ENCODE measurements around the gene OSBPL8.
A peak's percentile ranks its signal among the peaks of the same experiment; 100 is the strongest.

The OSBPL8 gene, protein sequence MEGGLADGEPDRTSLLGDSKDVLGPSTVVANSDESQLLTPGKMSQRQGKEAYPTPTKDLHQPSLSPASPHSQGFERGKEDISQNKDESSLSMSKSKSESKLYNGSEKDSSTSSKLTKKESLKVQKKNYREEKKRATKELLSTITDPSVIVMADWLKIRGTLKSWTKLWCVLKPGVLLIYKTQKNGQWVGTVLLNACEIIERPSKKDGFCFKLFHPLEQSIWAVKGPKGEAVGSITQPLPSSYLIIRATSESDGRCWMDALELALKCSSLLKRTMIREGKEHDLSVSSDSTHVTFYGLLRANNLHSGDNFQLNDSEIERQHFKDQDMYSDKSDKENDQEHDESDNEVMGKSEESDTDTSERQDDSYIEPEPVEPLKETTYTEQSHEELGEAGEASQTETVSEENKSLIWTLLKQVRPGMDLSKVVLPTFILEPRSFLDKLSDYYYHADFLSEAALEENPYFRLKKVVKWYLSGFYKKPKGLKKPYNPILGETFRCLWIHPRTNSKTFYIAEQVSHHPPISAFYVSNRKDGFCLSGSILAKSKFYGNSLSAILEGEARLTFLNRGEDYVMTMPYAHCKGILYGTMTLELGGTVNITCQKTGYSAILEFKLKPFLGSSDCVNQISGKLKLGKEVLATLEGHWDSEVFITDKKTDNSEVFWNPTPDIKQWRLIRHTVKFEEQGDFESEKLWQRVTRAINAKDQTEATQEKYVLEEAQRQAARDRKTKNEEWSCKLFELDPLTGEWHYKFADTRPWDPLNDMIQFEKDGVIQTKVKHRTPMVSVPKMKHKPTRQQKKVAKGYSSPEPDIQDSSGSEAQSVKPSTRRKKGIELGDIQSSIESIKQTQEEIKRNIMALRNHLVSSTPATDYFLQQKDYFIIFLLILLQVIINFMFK
- 308 reads per million, percentile 96 among the genes with 10 or more reads in this experiment for total RNA-seq

- DNase-seq: peak; percentile 93
Measured at GRCh38 chr12:76559400-76560085, at the start of gene OSBPL8. OSBPL8 (minus strand) TSS chr12:76559771; CDS start chr12:76487551, 72,220 bp downstream.

GRCh38 chr12:76608070-76608469 lies 48.5 kb upstream of the OSBPL8 start:
- DNase-seq: no peak

- DNase-seq: no peak
Measured at GRCh38 chr12:76595056-76595455, 35.5 kb upstream of the OSBPL8 start.

GRCh38 chr12:76591476-76591875 lies 31.9 kb upstream of the OSBPL8 start:
- no peak for DNase-seq

DNA sequence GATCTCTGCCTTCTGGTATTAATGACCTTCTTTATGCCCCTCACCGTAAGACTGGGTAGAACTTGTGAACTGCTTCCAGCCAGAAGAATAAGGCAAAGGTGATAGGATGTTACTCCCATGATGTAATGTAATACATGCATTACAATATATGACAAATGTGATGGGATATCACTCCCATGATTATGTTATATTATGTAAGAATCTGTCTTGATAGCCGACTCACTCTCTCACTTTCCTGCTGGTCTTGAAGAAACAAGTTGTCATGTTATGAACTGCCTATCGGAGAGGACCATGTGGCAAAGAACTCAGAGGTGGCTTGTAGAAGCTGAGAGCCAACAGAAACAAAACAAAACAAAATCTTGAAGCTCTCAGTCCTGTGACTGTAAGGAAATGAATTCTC lies 30.6 kb upstream of the OSBPL8 start:
- DNase-seq: no peak

- no peak for DNase-seq
Measured at GRCh38 chr12:76588881-76589565, 29.5 kb upstream of the OSBPL8 start.

- no peak for DNase-seq
Measured at GRCh38 chr12:76587428-76588178, 28.0 kb upstream of the OSBPL8 start.

DNA sequence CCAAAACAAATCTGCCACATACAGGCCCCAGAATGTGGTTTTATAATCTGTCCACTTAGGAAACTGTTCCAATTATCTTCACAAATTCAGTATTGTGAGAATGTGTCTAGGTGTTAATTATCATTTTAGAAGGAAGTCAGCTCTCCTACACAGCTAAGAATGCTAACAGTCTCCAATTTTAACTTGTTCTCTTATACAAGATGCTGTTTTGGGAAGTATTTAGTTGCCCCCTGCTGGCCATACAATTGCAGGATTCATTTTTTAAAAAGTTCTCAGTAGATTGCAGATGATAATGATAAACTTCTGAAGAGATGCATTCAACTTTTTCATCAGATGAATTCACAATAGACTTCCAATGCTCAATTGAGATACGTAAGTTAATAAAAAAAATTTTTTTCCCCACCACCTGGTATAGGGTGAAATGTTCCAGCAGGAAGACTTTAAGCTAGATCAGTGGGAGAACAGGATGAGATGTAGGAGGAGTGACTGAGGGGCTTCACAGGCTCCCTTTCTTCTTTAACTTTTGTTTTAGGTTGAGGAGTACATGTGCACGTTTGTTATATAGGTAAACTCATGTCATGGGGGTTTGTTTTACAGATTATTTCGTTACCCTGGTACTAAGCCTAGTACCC lies 27.3 kb upstream of the OSBPL8 start:
- peak; percentile 21 for DNase-seq

DNA sequence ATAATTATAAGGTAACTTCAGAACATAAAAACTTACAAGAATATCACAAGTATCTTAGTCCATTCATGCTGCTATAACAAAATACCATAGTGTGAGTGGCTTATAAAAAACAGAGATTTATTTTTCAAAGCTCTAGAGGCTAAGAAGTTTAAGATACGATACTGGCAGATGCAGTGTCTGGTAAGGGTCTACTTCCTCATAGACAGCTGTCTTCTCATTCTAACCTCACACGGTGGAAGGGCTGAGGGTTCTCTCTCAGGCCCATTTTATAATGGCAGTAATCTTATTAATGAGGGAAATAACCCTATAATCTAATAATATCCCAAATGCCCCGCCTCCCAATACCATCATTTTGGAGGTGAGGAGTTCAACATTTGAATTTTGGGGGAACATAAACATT lies 23.7 kb upstream of the OSBPL8 start:
- no peak for DNase-seq

DNA sequence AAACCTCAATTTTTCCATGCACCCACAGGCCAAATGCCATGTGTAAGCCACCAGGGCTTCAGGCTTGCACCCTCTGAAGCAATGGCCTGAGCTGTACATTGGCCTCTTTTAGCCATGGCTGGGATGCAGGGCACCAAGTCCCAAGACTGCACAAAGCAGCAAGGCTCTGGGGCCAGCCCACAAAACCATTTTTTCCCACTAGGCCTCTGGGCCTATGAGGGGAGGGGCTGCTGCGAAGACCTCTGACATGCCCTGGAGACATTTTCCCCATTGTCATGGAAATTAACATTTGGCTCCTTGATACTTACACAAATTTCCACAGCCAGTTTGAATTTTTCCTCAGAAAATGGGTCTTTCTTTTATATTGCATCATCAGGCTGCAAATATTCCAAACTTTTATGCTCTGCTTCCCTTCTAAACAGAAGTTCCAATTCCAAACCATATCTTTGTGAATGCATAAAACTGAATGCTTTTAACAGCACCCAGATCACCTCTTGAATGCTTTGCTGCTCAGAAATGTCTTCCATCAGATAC lies 14.3 kb upstream of the OSBPL8 start:
- no peak for DNase-seq

- DNase-seq: no peak
Measured at GRCh38 chr12:76571256-76571655, 11.7 kb upstream of the OSBPL8 start.

DNA sequence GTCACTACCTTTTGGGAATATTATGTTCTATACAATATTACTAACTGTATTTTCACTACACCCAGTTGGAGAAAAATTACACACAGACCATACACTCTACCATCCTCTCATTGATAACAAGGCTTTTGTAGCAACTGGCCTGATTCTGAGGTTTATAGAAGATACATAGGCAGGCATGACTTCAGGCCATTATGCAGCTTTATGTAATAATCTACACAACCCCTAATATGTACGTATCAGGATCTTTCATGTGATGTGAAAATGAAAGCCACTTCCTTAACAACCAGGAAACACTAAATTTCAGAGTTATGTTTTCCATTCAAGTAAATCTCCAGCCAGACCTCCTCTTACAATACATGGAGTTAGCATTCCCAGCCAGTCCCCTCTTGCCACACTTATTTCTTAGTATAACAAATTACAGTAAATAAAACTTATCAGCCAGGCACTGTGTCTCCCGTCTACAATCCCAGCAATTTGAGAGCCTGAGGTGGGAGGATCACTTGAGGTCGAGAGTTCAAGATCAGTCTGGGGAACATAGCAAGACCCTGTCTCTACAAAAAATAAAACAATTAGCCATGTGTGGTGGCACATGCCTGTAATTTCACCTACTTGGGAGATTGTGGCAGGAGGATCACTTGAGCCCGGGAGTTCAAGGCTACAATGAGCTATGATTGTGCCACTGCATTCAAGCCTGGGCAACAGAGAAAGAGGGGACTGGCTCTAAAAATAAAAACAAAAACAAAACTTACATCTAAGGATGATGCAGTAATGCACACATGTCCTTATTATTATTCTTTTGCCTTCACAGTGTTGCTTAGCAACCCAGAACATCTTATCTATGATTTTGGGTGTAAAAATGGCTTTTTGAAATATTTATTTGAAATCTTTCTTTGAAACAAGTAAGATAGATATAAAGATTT lies 10.4 kb upstream of the OSBPL8 start:
- DNase-seq: no peak

- no peak for DNase-seq
Measured at GRCh38 chr12:76568888-76569551, 9.4 kb upstream of the OSBPL8 start.

DNA sequence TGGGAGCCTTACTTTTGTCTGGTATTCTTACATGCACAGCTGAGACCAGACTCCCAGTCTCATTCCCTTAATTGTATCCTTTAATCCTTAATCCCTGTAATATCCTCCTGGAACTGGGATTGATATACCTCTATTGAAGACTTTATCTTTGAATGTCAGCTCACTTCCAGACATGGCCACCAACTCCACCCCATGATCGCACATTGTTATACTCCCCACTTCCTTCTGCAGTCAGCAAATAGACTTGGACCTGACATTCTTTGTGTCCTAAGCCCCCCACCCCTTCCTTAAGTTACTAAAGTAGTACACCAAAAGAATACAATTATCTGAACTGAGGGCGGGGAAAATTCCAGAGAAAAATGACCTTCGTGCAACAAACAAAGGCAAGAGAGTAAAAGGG lies 8.6 kb upstream of the OSBPL8 start:
- DNase-seq: no peak

- DNase-seq: no peak
Measured at GRCh38 chr12:76563061-76563460, 3.5 kb upstream of the OSBPL8 start.

GRCh38 chr12:76562130-76562529 lies 2.6 kb upstream of the OSBPL8 start:
- no peak for DNase-seq

DNA sequence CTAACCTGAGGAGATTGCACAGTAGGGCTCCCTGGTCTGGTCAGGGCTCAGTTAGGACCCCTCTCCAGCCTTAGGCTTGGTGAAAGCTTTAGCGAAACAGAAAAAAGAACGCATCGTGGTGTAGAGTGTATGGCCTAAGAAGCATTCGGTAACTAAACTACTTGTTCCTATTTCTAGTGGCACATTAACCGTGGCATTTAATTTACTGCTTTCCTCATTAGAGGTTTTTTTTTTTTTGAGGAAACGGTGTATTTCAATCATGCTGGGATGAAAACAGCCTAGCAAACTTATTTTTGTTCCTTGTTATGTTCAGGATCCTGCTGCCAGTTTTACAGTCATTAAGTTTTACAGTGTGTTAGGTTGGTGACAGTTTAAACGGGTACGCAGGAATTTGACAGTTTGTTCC lies 518 bp upstream of the OSBPL8 start:
- DNase-seq: no peak

- peak; percentile 83 for DNase-seq
Measured at GRCh38 chr12:76558684-76559399, 729 bp downstream of the OSBPL8 start.

- peak; percentile 9 for DNase-seq
Measured at GRCh38 chr12:76556368-76556767, 3.2 kb downstream of the OSBPL8 start.

All from effector CD4-positive, alpha-beta T cell (primary cell).